ENCODE data around the gene RASD2.
A peak's percentile ranks its signal among the peaks of the same experiment; 100 is the strongest.

RASD2 gene

GRCh38 chr22:35560824-35561223, 20.2 kb downstream of the RASD2 start:
- no peak for DNase-seq (ENCODE audit: low read depth)

- peak; percentile 54 for DNase-seq (ENCODE audit: low read depth)
Measured at GRCh38 chr22:35561796-35562526, 21.3 kb downstream of the RASD2 start.

GRCh38 chr22:35563211-35563610, 22.6 kb downstream of the RASD2 start:
- no peak for DNase-seq (ENCODE audit: low read depth)

GRCh38 chr22:35564975-35565867, 24.6 kb downstream of the RASD2 start:
- DNase-seq (ENCODE audit: low read depth): no peak

GRCh38 chr22:35567351-35568141, 26.9 kb downstream of the RASD2 start:
- no peak for DNase-seq (ENCODE audit: low read depth)

DNA sequence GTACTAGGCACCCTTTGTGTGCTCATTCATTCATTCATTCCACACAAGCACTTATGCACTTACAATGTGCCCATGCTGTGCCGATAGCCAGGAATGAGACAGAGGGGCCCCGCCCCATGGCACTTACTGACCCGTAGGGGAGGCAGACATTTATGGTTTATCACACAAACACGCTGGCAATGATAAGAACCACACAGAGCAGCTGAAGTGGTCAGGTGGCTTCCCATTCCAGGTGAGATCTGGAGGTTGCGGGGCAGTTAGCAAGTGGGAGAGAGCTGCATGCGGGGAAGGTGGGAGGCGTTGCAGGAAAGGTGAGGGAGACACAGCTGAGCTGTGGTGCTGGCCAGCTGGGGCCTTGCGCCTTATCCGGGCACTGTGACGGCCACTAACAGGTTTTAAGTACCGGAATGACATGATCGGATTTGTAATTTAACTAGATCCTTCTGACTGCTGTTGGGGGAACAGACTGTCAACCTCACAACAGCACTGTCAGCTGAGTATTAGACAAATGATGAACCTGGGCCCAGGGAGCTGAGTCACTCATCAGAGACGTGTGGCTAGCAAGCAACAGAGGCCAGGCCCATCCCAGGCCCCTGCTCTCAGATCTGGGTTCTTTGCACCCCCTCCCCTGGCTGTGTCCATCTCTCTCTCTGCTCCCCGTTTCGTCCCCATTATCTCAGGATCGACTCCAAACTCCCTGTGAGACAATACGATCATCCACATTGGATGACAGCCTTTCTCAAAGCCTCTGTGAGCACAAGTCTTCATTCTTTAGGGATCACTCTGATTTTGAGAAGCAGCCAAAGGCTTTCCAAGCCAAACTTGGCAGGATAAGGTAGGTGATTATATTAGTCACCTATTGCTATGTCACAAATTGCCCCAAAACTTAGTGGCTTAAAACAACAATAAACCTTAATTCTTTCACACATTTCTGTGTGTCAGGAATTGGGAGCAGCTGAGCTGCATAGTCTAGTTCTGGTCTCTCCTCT, 28.4 kb downstream of the RASD2 start:
- DNase-seq (ENCODE audit: low read depth): no peak

- no peak for DNase-seq (ENCODE audit: low read depth)
Measured at GRCh38 chr22:35569916-35570315, 29.3 kb downstream of the RASD2 start.

DNA sequence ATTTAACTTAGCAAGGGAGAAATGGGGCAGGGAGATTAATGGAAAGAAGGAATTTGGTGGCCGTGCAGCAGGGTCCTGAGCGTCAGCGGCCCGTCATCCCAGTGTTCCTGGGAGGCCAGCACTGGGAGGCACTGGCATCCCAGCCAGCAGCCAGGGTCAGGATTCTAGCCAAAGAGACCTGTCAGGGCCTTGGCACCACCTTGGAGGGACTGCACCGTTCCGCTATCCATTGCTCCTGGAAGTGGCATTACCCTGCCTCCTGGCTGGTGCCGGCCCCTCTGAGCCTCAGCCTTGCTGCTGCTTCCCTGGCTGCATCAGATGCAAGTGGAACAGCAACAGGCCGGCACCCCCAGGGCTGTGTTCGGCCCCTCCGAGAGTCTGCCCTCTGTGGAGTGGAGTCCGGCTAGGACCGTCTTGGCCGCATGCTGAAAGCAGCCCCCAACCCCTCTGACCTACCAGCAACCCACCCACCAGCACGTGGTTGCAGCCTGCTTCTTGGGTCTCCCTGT, 30.1 kb downstream of the RASD2 start:
- no peak for DNase-seq (ENCODE audit: low read depth)

DNA sequence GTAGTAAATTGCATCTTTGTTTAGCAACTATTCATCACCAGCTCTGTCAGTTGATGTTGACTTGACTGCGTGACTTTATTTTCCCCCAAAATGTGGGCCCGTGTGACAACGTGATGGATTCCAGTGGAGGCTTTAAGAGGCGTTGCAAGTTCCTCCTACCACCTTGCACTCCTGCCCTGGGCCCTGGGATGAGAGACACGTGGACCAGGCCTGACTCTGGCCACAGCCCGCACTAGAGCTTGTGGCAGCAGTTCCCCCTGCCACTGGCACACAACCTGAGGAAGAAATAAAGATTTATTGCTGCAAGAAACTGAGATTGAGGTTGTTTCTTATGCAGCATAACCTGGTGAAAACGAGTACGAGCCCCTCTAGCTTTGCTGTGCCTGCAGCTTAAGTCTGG, 31.9 kb downstream of the RASD2 start:
- no peak for DNase-seq (ENCODE audit: low read depth)

DNA sequence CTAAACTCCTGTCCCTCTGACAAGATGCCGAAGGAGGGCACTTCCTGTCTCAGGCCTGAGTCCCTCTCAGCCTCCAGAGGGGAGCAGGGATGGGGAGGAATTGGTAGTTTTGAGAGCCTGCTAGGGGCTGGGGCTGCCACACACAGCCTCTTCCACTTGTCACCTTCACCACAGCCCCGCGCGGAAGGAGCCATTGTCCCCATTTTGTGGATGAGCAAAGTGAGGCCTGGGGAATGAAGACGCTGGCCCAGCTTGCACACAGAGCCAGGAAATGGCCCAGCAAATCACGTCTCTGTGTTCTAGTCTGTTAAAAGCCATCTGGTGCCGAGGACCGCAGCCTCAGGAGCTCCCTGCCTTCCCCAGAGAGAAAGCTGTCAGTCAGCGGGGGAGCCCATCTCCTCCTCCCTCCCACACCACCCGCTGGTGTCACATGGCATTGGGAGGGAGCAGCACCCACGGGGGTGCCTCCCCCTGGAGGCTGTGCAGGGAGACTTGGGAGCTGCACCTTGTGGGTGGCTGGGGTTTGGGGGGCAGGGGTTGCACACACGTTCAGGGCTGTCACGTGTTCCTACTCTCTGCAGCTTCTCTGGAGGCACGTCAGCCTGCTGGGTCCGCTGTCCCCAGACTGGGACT, 34.6 kb downstream of the RASD2 start:
- no peak for DNase-seq (ENCODE audit: low read depth)

DNA sequence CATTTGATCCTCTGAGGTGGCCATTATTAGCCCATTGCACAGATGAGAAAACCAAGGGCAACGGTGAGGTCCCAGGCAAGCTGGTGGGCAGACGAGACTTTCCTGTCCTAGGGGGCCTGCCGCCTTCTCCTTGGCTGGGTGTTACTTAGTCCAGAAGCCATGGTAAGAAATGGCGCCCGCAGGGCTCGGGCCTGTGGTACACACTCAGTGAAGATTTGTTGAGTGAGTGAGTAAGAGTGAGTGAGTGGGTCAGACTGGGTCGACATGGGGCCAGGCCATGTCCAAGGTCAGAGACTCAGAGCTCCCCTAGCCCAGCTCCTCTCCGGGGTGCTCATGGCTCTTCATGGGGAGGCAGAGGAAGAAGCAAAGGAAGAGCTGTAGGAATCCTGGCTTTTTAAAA, 36.0 kb downstream of the RASD2 start:
- DNase-seq (ENCODE audit: low read depth): no peak

- no peak for DNase-seq (ENCODE audit: low read depth)
Measured at GRCh38 chr22:35577799-35578659, 37.4 kb downstream of the RASD2 start.

DNA sequence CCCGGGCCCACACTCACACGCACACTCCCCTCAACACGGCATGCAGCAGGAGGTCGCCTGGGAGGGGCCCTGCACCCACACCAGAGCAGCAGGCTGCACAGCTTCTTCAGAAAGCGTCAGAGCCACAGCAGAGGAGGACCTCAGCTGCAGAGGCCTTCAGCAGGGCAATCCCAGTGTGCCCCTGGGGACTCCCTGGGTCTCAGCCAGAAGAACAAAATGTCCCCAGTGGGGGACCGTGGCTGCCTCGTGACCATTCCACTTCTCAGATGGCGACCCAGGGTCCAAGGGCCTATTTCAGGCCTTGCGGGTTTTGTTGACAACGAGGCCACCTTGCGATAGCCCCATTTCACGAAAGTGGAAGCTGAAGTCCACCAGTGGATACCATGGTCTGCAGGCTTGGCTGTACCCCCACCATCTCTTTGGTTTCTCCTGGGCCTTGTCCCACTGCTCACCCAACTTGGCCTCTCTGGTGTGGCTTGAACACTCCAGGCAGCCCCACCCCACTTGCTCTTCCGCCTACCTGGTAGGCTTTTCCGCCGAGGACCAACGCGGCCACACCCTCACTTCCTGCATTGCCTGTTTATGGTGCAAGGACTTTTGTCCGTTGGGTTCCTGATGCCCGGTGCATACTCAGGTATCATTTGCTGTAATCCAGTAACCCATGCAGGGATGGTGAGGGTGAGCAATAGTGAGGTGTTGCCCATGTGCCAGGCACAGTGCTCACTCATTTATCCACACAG, 38.4 kb downstream of the RASD2 start:
- DNase-seq (ENCODE audit: low read depth): no peak

GRCh38 chr22:35580351-35581022, 39.9 kb downstream of the RASD2 start:
- no peak for DNase-seq (ENCODE audit: low read depth)

- DNase-seq (ENCODE audit: low read depth): no peak
Measured at GRCh38 chr22:35581023-35581413, 40.4 kb downstream of the RASD2 start.

DNA sequence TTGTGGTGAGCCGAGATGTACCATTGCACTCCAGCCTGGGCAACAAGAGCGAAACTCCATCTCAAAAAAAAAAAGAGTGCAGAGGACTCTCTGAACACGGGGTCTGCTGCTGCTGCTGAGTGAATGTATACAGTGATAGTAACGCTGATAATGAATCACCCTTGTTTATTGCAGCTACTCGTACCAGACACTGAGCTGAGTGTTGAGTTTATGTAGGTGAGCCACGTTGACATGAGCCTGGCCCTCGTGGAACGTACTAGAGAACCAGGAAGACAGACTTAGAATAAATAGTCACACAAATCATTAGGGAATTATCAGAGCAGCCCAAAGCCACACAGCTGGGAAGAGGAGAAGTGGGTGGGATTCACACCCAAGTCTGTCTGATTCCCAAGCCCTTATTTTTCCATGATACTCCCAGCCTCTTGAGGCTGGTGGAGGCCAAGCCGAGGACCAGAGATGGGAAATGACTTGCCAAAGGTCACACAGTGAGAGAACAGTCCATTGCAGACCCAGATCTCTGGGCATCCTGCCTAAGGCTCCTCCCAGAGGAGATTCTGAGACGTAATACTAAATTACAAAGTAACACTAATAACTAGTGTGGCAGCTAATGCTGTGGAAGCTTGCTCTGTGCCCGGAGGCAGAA, 41.7 kb downstream of the RASD2 start:
- DNase-seq (ENCODE audit: low read depth): no peak

GRCh38 chr22:35582861-35583670, 42.4 kb downstream of the RASD2 start:
- DNase-seq (ENCODE audit: low read depth): peak; percentile 20
